Measurements from ENCODE around the gene ARCN1. TPM values are rescaled to one million over a fixed set of nuclear protein-coding genes. Genes with fewer than 3 reads are reported as not detected.

Gene ARCN1
- total and polyA plus RNA-seq, 2 donors (not counting 3 experiments of a cell fraction or from before 2014, with no cell fraction given) = 172 to 180 TPM

- no peak for TF ChIP-seq POLR2AphosphoS5 (IDR thresholded peaks at IDR 0.05; ENCODE audit: insufficient read depth, low read depth, low read length)
- H3K4me2 ChIP-seq (ENCODE audit: insufficient read depth, low read length) = peak overlapping the region; percentile 31
- H3K79me2 ChIP-seq (ENCODE audit: control insufficient read depth, insufficient read depth, low read length) = no peaks in the 10 kb centered on the region
- peaks cover 10% of the 10 kb centered on the region for H3K4me1 ChIP-seq (ENCODE audit: control insufficient read depth, extremely low read depth, insufficient read depth, low read length)
- FAIRE-seq (no peak), DNase-seq (ENCODE audit: low read depth, low spot score) (no peak)
- no peaks in the 10 kb centered on the region for H3K9me3 ChIP-seq (replicated peaks; ENCODE audit: control insufficient read depth, insufficient read depth, low read length)
- peak overlapping the region in 2 of 3 experiments; percentile 19 to 78 for H3K4me3 ChIP-seq (replicated peaks in 1 of 3; ENCODE audit: insufficient read depth in 1 of 3, low read depth in 1 of 3, low read length in 3 of 3)
- dilution Hi-C loops (cut with MboI; ENCODE audit: extremely low pct_ligation_motif_present, low sequenced_read_pairs) = no loop called here
- intact Hi-C loops (cut with micrococcal nuclease) = loop anchor here (1.0 kb wide), 1 partner anchor 37 kb away; no protein-coding TSS in a partner anchor
- H3K27ac ChIP-seq (ENCODE audit: insufficient read depth, low read depth, low read length) = no peak overlapping the region
- no peaks in the 10 kb centered on the region for H4K20me1 ChIP-seq (replicated peaks; ENCODE audit: control insufficient read depth, extremely low read depth, insufficient read depth, low read length)
- no peak overlapping the region for H3K9ac ChIP-seq (replicated peaks; ENCODE audit: extremely low read depth, insufficient read depth, low read length)
- BruUV-seq (replicated peaks) = no TSS peak
- H3K36me3 ChIP-seq (ENCODE audit: control insufficient read depth in 2 of 2, extremely low read depth in 1 of 2, insufficient read depth in 2 of 2, low read length in 2 of 2) = peaks cover 0 to 5% of the 10 kb centered on the region in 2 experiments
- CTCF ChIA-PET = no interaction called here
- H3K9me1 ChIP-seq (replicated peaks; ENCODE audit: control insufficient read depth, extremely low read depth, insufficient read depth, low read length) = no peaks in the 10 kb centered on the region
- no peaks in the 10 kb centered on the region for H3K27me3 ChIP-seq (ENCODE audit: control insufficient read depth in 2 of 2, insufficient read depth in 2 of 2, low read length in 2 of 2)
- no peak overlapping the region for H2AFZ ChIP-seq (ENCODE audit: low read depth, low read length)
- POLR2A ChIA-PET = no interaction called here
These were observed 42.5 kb upstream of the ARCN1 start for GRCh38 chr11:118529584-118530175.

DNA sequence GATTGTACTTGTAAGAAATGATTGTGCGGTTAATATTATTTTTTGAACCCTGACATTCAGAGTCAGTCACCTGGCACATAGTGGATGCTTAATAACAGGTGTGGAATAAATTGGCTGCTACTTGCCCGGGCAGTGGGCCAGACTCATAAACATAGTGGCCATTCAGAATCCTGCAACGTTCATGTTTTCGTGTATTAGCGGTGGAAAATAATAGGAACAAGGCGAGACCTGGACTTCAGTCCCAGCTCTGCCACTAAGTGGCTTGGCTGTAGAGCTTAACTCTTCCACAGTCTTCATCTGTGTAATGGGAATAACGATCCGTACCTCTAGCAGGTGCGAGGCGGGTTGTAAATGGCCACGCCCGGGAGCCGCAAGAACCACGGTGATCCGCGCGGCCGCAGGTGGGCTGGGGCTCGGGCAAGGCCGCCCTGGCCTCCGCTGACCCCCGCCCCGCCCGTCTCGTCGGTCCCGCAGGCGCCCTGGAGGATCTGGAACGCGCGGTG lies 42.0 kb upstream of the ARCN1 start:
- H3K4me3 ChIP-seq (replicated peaks in 1 of 3; ENCODE audit: insufficient read depth in 1 of 3, low read depth in 1 of 3, low read length in 3 of 3) = peak overlapping the region; percentile 19 to 78 (median 55)
- dilution Hi-C loops (cut with MboI; ENCODE audit: extremely low pct_ligation_motif_present, low sequenced_read_pairs) (no loop called here), intact Hi-C loops (cut with micrococcal nuclease) (loop anchor here (1.0 kb wide), 1 partner anchor 36 kb away; no protein-coding TSS in a partner anchor)
- peak overlapping the region; percentile 23 for H2AFZ ChIP-seq (ENCODE audit: low read depth, low read length)
- FAIRE-seq = peak; percentile 59
- no peaks in the 10 kb centered on the region for H3K9me3 ChIP-seq (replicated peaks; ENCODE audit: control insufficient read depth, insufficient read depth, low read length)
- H3K27me3 ChIP-seq (ENCODE audit: control insufficient read depth in 2 of 2, insufficient read depth in 2 of 2, low read length in 2 of 2) = no peaks in the 10 kb centered on the region
- H3K9ac ChIP-seq (replicated peaks; ENCODE audit: extremely low read depth, insufficient read depth, low read length) = peak overlapping the region; percentile 62
- DNase-seq (ENCODE audit: low read depth, low spot score) = peak; percentile 53
- H3K79me2 ChIP-seq (ENCODE audit: control insufficient read depth, insufficient read depth, low read length) = no peaks in the 10 kb centered on the region
- no peaks in the 10 kb centered on the region for H3K9me1 ChIP-seq (replicated peaks; ENCODE audit: control insufficient read depth, extremely low read depth, insufficient read depth, low read length)
- peaks cover 10% of the 10 kb centered on the region for H3K4me1 ChIP-seq (ENCODE audit: control insufficient read depth, extremely low read depth, insufficient read depth, low read length)
- CTCF ChIA-PET = no interaction called here
- H3K27ac ChIP-seq (ENCODE audit: insufficient read depth, low read depth, low read length) = no peak overlapping the region
- H3K36me3 ChIP-seq (ENCODE audit: control insufficient read depth in 2 of 2, extremely low read depth in 1 of 2, insufficient read depth in 2 of 2, low read length in 2 of 2) = peaks cover 0 to 2% of the 10 kb centered on the region in 2 experiments
- H3K4me2 ChIP-seq (ENCODE audit: insufficient read depth, low read length) = peak overlapping the region; percentile 31
- POLR2A ChIA-PET = no interaction called here
- TF ChIP-seq JUN (IDR thresholded peaks at IDR 0.05; ENCODE audit: borderline replicate concordance, insufficient read depth, insufficient read length, low read depth) (no peak), GATA2 (IDR thresholded peaks at IDR 0.05; ENCODE audit: insufficient read depth, insufficient read length, low read depth, low read length) (no peak), POLR2AphosphoS5 (IDR thresholded peaks at IDR 0.05; ENCODE audit: insufficient read depth, low read depth, low read length) (no peak), FOS (IDR thresholded peaks at IDR 0.05; ENCODE audit: borderline replicate concordance, insufficient read depth, low read length) (no peak), EZH2 (IDR thresholded peaks at IDR 0.05; ENCODE audit: borderline replicate concordance, low read depth, low read length, severe bottlenecking) (no peak)
- TF ChIP-seq, protein P1, sequence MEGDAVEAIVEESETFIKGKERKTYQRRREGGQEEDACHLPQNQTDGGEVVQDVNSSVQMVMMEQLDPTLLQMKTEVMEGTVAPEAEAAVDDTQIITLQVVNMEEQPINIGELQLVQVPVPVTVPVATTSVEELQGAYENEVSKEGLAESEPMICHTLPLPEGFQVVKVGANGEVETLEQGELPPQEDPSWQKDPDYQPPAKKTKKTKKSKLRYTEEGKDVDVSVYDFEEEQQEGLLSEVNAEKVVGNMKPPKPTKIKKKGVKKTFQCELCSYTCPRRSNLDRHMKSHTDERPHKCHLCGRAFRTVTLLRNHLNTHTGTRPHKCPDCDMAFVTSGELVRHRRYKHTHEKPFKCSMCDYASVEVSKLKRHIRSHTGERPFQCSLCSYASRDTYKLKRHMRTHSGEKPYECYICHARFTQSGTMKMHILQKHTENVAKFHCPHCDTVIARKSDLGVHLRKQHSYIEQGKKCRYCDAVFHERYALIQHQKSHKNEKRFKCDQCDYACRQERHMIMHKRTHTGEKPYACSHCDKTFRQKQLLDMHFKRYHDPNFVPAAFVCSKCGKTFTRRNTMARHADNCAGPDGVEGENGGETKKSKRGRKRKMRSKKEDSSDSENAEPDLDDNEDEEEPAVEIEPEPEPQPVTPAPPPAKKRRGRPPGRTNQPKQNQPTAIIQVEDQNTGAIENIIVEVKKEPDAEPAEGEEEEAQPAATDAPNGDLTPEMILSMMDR (IDR thresholded peaks at IDR 0.05; ENCODE audit: extremely low read depth in 1 of 2, insufficient read depth in 1 of 2, low read depth in 1 of 2, low read length in 2 of 2) = no peak
- no TSS peak for BruUV-seq (replicated peaks)
- H4K20me1 ChIP-seq (replicated peaks; ENCODE audit: control insufficient read depth, extremely low read depth, insufficient read depth, low read length) = no peaks in the 10 kb centered on the region

Measured in endothelial cell of umbilical vein (primary cell).